GM21447 (cell line): ENCODE measurements around the gene CDKN2C.
"Not testable (repeated sequence)": the region's sequence is repeated elsewhere in the genome, so short reads cannot be mapped to it uniquely, and the experiment has no call there.

Experiments used
- ATAC-seq: cut with Tn5 transposase; IDR thresholded peaks from one replicate; pipeline ENCODE4 v1.9.1; 2021; ENCODE audit not compliant: unreplicated experiment

CDKN2C gene

DNA sequence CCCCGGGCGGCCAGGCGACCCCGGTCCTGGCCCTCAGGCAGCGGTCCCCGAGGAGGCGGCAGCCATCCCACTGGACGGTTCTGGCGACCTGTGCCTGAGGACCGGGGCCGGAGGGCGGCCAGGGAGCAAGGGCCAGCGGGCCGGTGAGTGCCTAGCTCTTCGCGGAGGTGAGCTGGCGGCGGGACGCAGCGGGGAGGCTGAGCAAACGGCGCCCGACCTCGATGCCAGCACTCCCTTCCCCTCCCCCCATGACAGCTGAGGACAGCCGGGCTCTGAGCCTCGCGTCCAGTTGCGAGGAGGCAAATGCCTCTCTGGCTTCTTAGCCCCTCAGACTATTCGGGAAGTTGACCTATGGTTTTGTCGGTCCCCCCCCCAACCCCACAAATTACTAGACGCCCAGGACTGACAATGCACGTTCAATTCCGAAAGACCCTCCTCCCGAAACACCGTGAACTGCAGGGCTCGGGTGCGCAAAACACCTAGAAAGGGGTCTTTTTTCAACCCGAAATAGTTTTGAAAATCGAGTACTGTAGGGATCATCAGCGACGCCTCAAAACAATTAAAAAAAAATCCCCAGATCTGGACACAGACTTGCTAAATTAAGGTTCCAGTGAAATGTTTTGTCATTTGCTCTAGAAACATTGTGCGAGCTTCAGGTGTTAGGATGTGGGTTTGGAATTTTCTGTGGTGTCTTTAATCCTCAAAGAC, 8.3 kb downstream of the CDKN2C start:
- ATAC-seq = peak; percentile 42

DNA sequence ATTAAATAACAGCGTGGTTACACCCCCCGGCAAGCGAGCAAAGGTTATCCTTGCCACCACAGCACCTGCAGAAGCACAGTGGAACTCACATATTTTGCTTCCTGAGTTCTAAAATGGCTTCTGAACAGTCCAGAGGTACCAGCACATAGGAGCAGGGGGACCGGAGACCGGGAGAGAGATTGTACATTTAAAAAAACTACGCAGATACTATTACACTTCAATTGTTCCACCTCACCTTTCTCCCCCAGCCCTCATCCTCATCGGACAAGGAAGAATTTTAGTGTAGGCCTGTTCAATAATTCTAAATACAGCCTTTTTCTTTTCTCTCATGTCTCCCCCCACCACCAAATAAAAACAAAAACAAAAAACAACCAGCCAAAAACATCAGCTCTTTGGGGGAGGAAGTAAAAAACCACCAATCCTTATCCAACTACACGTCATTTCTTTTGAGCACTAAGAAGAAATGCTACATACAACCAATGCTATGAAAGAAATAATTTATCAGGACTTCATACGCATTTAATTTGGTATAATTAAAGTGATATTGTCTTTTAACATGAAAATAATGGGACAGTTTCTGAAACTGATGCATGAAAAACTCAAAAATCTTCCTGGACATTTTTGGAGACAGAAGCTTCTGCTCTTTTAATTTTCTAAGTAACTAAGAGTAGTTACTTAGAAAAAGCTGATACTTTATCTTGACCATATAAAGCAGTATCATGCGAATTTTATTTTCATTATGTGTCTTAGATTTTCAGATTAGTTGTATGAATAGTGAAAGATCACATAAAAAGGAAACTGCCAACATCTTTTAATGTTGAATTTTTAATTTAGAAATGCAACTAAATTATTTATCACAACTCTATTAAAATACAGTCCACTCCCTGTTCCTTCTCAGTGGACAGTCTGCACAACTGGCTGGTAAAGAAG, 9.1 kb downstream of the CDKN2C start:
- no peak for ATAC-seq

GRCh38 chr1:50979937-50980336, 9.9 kb downstream of the CDKN2C start:
- ATAC-seq = no peak

DNA sequence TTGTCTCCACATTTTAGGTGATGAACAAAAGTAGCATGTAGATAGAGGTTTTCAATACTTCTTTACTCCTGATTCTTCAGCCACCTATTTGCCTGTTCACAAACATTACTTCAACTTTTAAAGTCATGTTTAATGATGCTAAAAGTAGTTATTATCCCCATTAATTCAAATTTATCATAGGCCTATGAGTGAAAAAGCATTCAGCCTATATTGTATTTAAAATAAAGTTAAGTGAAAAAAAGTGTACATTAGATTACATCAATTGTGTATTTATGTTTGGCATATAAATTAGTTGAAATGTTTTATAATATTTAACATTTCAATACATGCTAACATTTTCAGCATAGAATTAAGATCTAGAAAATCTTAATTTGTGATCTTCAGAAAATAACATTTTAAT, 10.5 kb downstream of the CDKN2C start:
- no peak for ATAC-seq

GRCh38 chr1:50981741-50982140, 11.7 kb downstream of the CDKN2C start:
- no peak for ATAC-seq

- ATAC-seq = no peak
Observed at GRCh38 chr1:50982611-50983010, 12.6 kb downstream of the CDKN2C start.

GRCh38 chr1:50983219-50983802, 13.3 kb downstream of the CDKN2C start:
- ATAC-seq = no peak

DNA sequence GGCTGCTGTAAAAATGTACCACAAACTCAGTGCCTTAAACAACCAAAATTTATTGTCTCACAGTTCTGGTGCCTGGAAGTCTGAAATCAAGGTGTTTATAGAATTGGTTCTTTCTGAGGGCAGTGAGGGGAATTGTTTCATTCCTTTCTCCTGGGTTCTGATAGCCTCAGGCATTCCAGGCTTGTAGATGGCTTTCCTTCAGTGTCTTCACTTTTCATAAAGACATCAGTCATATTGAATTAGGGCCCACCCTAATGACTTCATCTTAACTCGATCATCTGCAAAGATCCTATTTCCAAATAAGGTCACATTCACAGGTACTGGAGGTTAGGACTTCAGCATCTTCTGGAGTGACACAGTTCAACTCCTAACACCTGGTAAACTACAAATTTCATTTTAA, 15.0 kb downstream of the CDKN2C start:
- no peak for ATAC-seq

DNA sequence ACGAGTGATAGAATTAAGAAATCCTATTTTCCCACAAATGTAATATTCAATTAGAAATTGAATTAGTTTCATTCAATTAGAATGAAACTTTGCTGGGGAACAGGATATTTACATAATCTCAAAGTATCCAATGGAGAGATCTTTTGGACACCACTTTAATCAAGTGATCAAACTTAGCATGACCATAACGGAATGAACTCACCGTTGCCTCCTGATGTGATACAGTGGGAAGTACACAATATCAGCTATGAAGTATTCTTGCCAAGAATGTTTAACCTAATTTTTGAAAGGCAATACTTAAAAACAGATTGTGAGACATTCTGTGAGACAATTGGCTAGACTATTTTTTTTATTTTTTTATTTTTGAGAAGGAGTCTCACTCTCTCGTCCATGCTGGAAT, 16.6 kb downstream of the CDKN2C start:
- ATAC-seq = no peak

DNA sequence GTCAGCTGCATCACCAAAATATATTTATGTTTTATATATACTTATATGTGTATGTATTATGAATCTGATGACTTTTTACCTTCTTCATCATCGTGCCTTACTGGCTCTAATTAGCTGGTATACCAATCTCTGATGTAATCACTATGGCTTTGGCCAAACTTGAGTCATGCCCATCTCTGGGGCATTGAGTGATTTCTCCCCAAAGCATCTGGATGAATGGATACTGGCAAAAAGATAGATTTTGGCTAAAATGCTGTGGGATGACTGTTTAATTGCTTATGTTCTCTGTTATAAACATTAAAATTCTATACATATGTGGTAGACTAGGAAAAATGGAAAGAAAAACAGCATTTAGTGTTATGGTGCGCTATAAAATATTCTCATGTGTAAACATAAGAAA, 19.6 kb downstream of the CDKN2C start:
- ATAC-seq = no peak

GRCh38 chr1:50992532-50993318, 22.7 kb downstream of the CDKN2C start:
- ATAC-seq = no peak

DNA sequence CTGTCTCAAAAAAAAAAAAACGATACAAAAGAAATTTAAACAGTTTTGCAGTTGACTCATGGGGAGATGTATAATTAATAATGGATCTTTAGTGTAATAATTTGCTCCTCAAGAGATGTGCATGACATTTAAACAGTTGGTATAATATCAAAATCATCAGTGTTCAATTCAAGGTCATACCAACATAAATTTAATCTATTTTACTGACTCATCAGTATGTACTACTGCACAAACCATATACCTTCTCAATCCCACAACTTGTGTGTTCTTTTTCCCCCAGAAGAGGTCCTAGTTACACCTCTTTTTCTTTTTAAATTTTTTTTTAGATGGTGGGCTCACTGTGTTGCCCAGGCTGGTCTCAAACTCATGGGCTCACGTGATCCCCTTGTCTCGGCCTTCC, 23.6 kb downstream of the CDKN2C start:
- no peak for ATAC-seq

GRCh38 chr1:50994997-50995396, 25.0 kb downstream of the CDKN2C start:
- ATAC-seq = no peak

GRCh38 chr1:50995651-50996050, 25.6 kb downstream of the CDKN2C start:
- no peak for ATAC-seq

DNA sequence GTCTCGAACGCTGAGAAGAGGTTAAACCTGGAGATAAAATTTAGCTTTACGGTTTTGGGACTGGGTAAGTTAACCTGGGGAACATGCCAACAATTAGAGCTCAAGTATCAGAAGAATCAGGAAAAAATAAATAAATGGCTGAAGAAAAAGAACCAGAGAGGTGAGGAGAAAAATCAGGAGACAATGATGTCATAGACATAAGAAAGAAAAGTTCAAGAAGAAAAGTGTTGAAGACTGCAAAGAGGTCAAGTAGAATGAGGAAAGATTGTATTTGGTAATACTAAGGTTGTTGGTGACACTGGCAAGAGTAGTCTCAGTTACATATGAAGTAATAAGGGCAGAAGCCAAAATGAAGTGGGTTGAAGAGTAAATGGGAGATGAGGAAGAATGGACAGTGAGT, 26.0 kb downstream of the CDKN2C start:
- no peak for ATAC-seq

GRCh38 chr1:50999375-50999774, 29.3 kb downstream of the CDKN2C start:
- ATAC-seq = not testable (repeated sequence)

- peak; percentile 84 for ATAC-seq
Observed at GRCh38 chr1:51000160-51000559, 30.1 kb downstream of the CDKN2C start.

- peak; percentile 32 for ATAC-seq
Observed at GRCh38 chr1:51000651-51001050, 30.6 kb downstream of the CDKN2C start.

GRCh38 chr1:51002516-51002915, 32.5 kb downstream of the CDKN2C start:
- ATAC-seq = no peak

GRCh38 chr1:51005549-51005948, 35.5 kb downstream of the CDKN2C start:
- ATAC-seq = not testable (repeated sequence)

- ATAC-seq = no peak
Observed at GRCh38 chr1:51009381-51009780, 39.3 kb downstream of the CDKN2C start.
